ENCODE measurements around the gene C6orf47.

C6orf47 gene

GRCh38 chr6:31661262-31662123 lies 915 bp upstream of the C6orf47 start:
- Histone ChIP-seq H3K4me3 (ENCODE audit: low read depth, low read length) (peak overlapping the region; percentile 87), H3K27me3 (ENCODE audit: control insufficient read depth, insufficient read depth, low read length) (no peaks in the 10 kb centered on the region), H3K27ac (peak overlapping the region; percentile 91), H3K4me1 (peaks cover 15% of the 10 kb centered on the region), H3K9ac (no peak overlapping the region), H3K4me2 (ENCODE audit: low read length) (peak overlapping the region; percentile 82), H3K9me3 (ENCODE audit: control insufficient read depth, low read length) (no peaks in the 10 kb centered on the region), H2AFZ (peak overlapping the region; percentile 81), H3K36me3 (ENCODE audit: control insufficient read depth, insufficient read depth, low read length) (no peaks in the 10 kb centered on the region), H3K79me2 (peaks cover 38% of the 10 kb centered on the region)
- TF ChIP-seq, protein P1, sequence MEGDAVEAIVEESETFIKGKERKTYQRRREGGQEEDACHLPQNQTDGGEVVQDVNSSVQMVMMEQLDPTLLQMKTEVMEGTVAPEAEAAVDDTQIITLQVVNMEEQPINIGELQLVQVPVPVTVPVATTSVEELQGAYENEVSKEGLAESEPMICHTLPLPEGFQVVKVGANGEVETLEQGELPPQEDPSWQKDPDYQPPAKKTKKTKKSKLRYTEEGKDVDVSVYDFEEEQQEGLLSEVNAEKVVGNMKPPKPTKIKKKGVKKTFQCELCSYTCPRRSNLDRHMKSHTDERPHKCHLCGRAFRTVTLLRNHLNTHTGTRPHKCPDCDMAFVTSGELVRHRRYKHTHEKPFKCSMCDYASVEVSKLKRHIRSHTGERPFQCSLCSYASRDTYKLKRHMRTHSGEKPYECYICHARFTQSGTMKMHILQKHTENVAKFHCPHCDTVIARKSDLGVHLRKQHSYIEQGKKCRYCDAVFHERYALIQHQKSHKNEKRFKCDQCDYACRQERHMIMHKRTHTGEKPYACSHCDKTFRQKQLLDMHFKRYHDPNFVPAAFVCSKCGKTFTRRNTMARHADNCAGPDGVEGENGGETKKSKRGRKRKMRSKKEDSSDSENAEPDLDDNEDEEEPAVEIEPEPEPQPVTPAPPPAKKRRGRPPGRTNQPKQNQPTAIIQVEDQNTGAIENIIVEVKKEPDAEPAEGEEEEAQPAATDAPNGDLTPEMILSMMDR (IDR thresholded peaks at IDR 0.05), result no peak

- no peaks in the 10 kb centered on the region for H3K9me3 ChIP-seq (ENCODE audit: control insufficient read depth, low read length)
- H2AFZ ChIP-seq, result peak overlapping the region; percentile 81
- H3K36me3 ChIP-seq (ENCODE audit: control insufficient read depth, insufficient read depth, low read length), result no peaks in the 10 kb centered on the region
- peak overlapping the region; percentile 82 for H3K4me2 ChIP-seq (ENCODE audit: low read length)
- peak overlapping the region; percentile 91 for H3K9ac ChIP-seq
- H3K4me1 ChIP-seq, result peaks cover 15% of the 10 kb centered on the region
- H3K4me3 ChIP-seq (ENCODE audit: low read depth, low read length), result peak overlapping the region; percentile 87
- H3K27ac ChIP-seq, result peak overlapping the region; percentile 91
- TF ChIP-seq, protein P1 (IDR thresholded peaks at IDR 0.05), result no peak
- no peaks in the 10 kb centered on the region for H3K27me3 ChIP-seq (ENCODE audit: control insufficient read depth, insufficient read depth, low read length)
- H3K79me2 ChIP-seq, result peaks cover 32% of the 10 kb centered on the region
These were observed 763 bp downstream of the C6orf47 start for GRCh38 chr6:31659649-31660380.

- Histone ChIP-seq H3K36me3 (ENCODE audit: control insufficient read depth, insufficient read depth, low read length) (no peaks in the 10 kb centered on the region), H2AFZ (no peak overlapping the region), H3K4me3 (ENCODE audit: low read depth, low read length) (peak overlapping the region; percentile 87), H3K27me3 (ENCODE audit: control insufficient read depth, insufficient read depth, low read length) (no peaks in the 10 kb centered on the region), H3K9ac (no peak overlapping the region), H3K9me3 (ENCODE audit: control insufficient read depth, low read length) (no peaks in the 10 kb centered on the region), H3K4me1 (peaks cover 14% of the 10 kb centered on the region), H3K4me2 (ENCODE audit: low read length) (peak overlapping the region; percentile 82), H3K79me2 (peaks cover 30% of the 10 kb centered on the region), H3K27ac (peak overlapping the region; percentile 91)
- TF ChIP-seq, protein P1 (IDR thresholded peaks at IDR 0.05), result no peak
These were observed 1.5 kb downstream of the C6orf47 start for GRCh38 chr6:31658983-31659648.

GRCh38 chr6:31658158-31658688 lies 2.4 kb downstream of the C6orf47 start:
- no peak overlapping the region for H3K9ac ChIP-seq

More at GRCh38 chr6:31658158-31658688, 2.4 kb downstream of the C6orf47 start:
- H3K79me2 ChIP-seq, result peaks cover 29% of the 10 kb centered on the region
- no peaks in the 10 kb centered on the region for H3K27me3 ChIP-seq (ENCODE audit: control insufficient read depth, insufficient read depth, low read length)
- H3K36me3 ChIP-seq (ENCODE audit: control insufficient read depth, insufficient read depth, low read length), result no peaks in the 10 kb centered on the region
- no peaks in the 10 kb centered on the region for H3K9me3 ChIP-seq (ENCODE audit: control insufficient read depth, low read length)
- no peak overlapping the region for H3K27ac ChIP-seq
- peaks cover 12% of the 10 kb centered on the region for H3K4me1 ChIP-seq
- no peak overlapping the region for H2AFZ ChIP-seq
- no peak overlapping the region for H3K4me3 ChIP-seq (ENCODE audit: low read depth, low read length)
- peak overlapping the region; percentile 37 for H3K4me2 ChIP-seq (ENCODE audit: low read length)
- TF ChIP-seq, protein P1 (IDR thresholded peaks at IDR 0.05), result no peak
